Kidney epithelial cell (primary cell): Measurements from ENCODE around the gene PLIN4. TPM values are rescaled to one million over a fixed set of nuclear protein-coding genes. Genes with fewer than 3 reads are reported as not detected.

Experiments used
- DNase-seq: peaks from one replicate; pipeline ENCODE4 v3.0.0-alpha.2; 2010; ENCODE audit warnings: low read depth
- H3K27me3 ChIP-seq: 2 replicates; pipeline ENCODE4 v1.6.0; 2011; ENCODE audit warnings: low read length; ENCODE audit not compliant: control insufficient read depth, insufficient read depth
- H3K36me3 ChIP-seq: 2 replicates; pipeline ENCODE4 v1.5.1; 2011; ENCODE audit warnings: low read length; ENCODE audit not compliant: control insufficient read depth, insufficient read depth
- H3K4me3 ChIP-seq: 2 replicates; pipeline ENCODE4 v1.5.1; 2011; ENCODE audit warnings: low read depth, mild to moderate bottlenecking, control low read depth, low read length
- CTCF ChIP-seq: IDR thresholded peaks from 2 replicates; pipeline ENCODE4 v1.5.1; 2011; ENCODE audit warnings: mild to moderate bottlenecking, moderate library complexity, low read length, control low read depth, inconsistent platforms; ENCODE audit not compliant: insufficient read depth, poor library complexity, severe bottlenecking
- total RNA-seq: library from RNA; depleted of rRNA; stranded (reverse); fragments of >200 nt; gene quantifications from 2 replicates; pipeline ENCODE4 v1.2.3, GENCODE V29; 2015

PLIN4 gene
- total RNA-seq, 1 donor from 2014 or later: 0.04 TPM

GRCh38 chr19:4483385-4483784 is 34.9 kb downstream of the PLIN4 start:
- no peaks in the 10 kb centered on the region for H3K36me3 ChIP-seq
- no peak for TF ChIP-seq CTCF
- no peaks in the 10 kb centered on the region for H3K27me3 ChIP-seq

DNA sequence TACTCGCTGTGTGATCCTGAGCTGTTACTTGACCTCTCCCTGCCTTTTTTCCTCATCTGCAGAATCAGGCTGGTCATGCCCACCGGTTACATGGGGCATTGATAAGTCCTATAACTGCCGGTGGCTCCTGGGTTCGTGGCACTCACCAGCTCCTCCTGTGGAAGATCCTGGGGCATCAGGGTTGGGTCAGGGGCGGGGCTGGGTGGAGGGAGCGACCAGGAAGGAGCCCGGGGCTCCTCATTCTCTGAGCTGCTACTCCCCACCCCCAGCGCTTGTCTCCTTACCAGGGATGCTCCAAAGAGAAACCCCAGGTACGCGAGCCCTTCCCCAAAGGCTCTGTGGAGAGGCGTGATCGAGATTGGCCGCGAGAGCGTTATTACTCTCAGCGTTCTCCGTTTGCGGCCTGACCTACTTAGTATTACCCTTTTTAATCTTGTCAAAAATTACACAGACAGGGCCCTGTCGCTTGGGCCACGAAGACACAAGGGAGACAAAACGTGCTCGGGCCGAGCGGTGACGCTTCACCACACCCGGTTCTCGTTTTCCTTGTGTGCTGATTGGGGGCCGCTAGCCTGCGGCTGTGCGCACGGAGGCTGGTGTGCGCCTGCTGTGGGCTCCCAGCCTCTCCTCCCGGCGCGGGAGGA is 35.4 kb downstream of the PLIN4 start:
- Histone ChIP-seq H3K36me3 (no peaks in the 10 kb centered on the region), H3K4me3 (no peak overlapping the region), H3K27me3 (no peaks in the 10 kb centered on the region)
- no peak for TF ChIP-seq CTCF
- DNase-seq: no peak

More at GRCh38 chr19:4483385-4483784, 34.9 kb downstream of the PLIN4 start:
- no peak for DNase-seq
- H3K4me3 ChIP-seq: no peak overlapping the region

GRCh38 chr19:4477034-4477801 is 41.1 kb downstream of the PLIN4 start:
- H3K4me3 ChIP-seq: no peak overlapping the region
- H3K27me3 ChIP-seq: no peaks in the 10 kb centered on the region
- DNase-seq: no peak
- TF ChIP-seq CTCF: no peak
- H3K36me3 ChIP-seq: peaks cover 2% of the 10 kb centered on the region

GRCh38 chr19:4474514-4475022 is 43.7 kb downstream of the PLIN4 start:
- no peak for DNase-seq
- Histone ChIP-seq H3K36me3 (peaks cover 2% of the 10 kb centered on the region), H3K27me3 (no peaks in the 10 kb centered on the region), H3K4me3 (peak overlapping the region; percentile 71)
- TF ChIP-seq CTCF: no peak

GRCh38 chr19:4473763-4474513 is 44.3 kb downstream of the PLIN4 start:
- TF ChIP-seq CTCF: no peak
- no peak for DNase-seq

More at GRCh38 chr19:4473763-4474513, 44.3 kb downstream of the PLIN4 start:
- Histone ChIP-seq H3K36me3 (peaks cover 2% of the 10 kb centered on the region), H3K4me3 (peak overlapping the region; percentile 71), H3K27me3 (no peaks in the 10 kb centered on the region)
